ENCODE measurements around the gene PELI2. TPM values are rescaled to one million over a fixed set of nuclear protein-coding genes. Genes with fewer than 3 reads are reported as not detected.

The PELI2 gene
- total RNA-seq, 1 experiment from 2014 or later, result 2.0 TPM

DNA sequence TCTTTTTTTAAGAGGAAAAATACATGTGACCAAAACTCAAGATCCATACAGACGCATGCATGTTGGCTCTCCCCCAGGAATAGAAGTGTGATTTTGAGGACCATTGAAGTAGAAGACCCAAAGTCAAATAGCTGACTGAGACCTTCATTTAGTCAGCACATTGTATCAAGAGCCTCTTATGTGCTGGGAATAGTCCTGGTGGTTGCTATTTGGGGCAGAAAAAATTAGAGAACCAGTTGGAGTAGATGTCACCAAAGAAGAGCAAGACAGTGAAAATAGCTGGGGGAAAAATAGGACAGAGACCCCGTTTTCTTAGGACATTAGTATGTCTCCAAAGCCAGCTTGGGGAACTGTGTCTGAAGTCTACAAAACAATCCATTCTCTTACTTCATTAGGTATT is 93.6 kb downstream of the PELI2 start (continued):
- TF ChIP-seq REST (IDR thresholded peaks at IDR 0.05; ENCODE audit: low read depth), result no peak
- TF ChIP-seq ZBTB33 (IDR thresholded peaks at IDR 0.05; ENCODE audit: extremely low read depth, insufficient replicate concordance, low read length), result no peak
- TF ChIP-seq ELF1 (IDR thresholded peaks at IDR 0.05; ENCODE audit: borderline replicate concordance, low read depth), result no peak
- no peak for TF ChIP-seq ATF3 (IDR thresholded peaks at IDR 0.05)
- no peak for TF ChIP-seq FOSL1 (IDR thresholded peaks at IDR 0.05; ENCODE audit: low read depth)

DNA sequence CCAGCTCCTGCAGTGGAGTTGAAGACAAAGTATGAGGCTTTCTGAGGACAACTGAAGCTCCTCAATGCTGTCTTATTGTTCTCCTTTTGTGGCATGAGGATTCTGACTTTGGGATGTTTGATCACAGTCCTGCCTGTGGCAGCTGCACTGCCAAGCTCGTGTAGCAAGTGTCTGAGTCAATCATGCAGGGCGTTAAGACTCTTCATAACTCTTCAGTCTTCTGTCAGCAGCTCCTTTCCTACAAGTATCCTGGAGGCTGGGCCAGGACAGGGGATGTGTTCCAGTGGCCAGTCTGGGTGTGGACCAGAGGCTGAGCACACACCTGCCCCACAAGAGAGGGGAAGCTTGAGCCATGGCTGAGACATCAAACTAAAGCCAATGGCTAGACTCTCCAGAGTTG is 94.3 kb downstream of the PELI2 start:
- Histone ChIP-seq H3K4me3 (replicated peaks in 1 of 2; ENCODE audit: low read depth in 1 of 2, low read length in 2 of 2) (no peak overlapping the region), H4K20me1 (ENCODE audit: insufficient read depth) (no peaks in the 10 kb centered on the region), H3K9me3 (ENCODE audit: control insufficient read depth in 1 of 2, insufficient read depth in 1 of 2, low read depth in 1 of 2, low read length in 2 of 2) (no peaks in the 10 kb centered on the region), H3K4me1 (ENCODE audit: control insufficient read depth in 1 of 2, insufficient read depth in 2 of 2, low read length in 2 of 2) (no peaks in the 10 kb centered on the region), H3K9ac (ENCODE audit: low read length) (no peak overlapping the region), H3K4me2 (ENCODE audit: low read length) (no peak overlapping the region), H3K27me3 (ENCODE audit: insufficient read depth, low read length) (peaks cover 51% of the 10 kb centered on the region), H3K36me3 (ENCODE audit: control insufficient read depth in 1 of 2, insufficient read depth in 2 of 2, low read length in 2 of 2) (no peaks in the 10 kb centered on the region; a peak in 1 of 4 replicates), H3K27ac (ENCODE audit: low read depth, low read length) (no peak overlapping the region), H3K9me2 (ENCODE audit: insufficient read depth) (no peaks in the 10 kb centered on the region), H3K79me2 (ENCODE audit: insufficient read depth, low read length) (no peaks in the 10 kb centered on the region), H2AFZ (ENCODE audit: low read depth, low read length, poor library complexity, severe bottlenecking) (no peak overlapping the region)
- RAD21 ChIA-PET (ENCODE audit: low non-redundant PET in 1 of 2, low total read pairs in 2 of 2, uncharacterized antibody in 2 of 2, unreplicated experiment in 2 of 2), result no interaction called here
- intact Hi-C loops (cut with micrococcal nuclease), result no loop called here
- TF ChIP-seq EZH2phosphoT487 (IDR thresholded peaks at IDR 0.05; ENCODE audit: borderline replicate concordance), result no peak
- no peak for TF ChIP-seq SRF (IDR thresholded peaks at IDR 0.05; ENCODE audit: low read depth)
- no peak for DNase-seq (ENCODE audit: low read depth, low spot score)
- BruUV-seq (replicated peaks), result no TSS peak
- no peak for ATAC-seq
- POLR2A ChIA-PET, result no interaction called here
- CTCF ChIA-PET, result no interaction called here
